ENCODE data around the gene ARHGEF7.

ARHGEF7 gene

DNA sequence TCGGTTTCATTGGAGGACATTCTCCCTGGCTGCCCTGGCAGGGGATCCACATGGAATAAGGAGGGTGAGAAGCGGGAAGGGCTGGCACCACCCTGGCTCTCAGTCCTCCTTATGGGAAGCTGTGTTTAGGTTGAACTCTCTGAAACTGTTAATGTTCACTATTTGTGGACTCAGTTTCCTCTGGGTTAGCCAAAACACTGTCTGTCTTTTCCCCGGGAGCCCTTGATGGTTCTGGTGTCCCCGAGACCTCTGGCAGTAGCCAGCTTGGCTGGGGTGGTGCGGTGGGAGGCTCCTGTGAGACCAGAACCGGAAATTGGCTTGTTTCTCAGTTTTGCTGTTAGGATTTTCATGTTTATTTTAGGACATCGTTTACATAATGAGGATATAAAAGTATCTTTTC, 157.0 kb downstream of the ARHGEF7 start:
- DNase-seq (ENCODE audit: low read depth in 2 of 3, low spot score in 1 of 3) = no peak

DNA sequence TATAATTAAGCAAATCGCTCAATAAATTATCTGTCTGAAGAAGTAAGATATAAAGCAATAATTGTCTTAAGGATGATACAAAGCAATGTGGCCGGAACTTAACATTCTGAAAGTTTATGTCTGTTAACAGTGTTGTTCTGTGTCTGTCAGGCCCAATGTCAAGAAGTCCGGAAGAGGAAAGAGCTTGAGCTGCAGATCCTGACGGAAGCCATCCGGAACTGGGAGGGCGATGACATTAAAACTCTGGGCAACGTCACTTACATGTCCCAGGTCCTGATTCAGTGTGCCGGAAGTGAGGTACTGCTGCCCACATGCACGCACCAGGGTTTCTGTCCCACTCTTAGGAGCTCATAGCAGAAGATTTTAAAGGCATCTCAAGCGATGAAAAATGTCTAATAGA, 160.3 kb downstream of the ARHGEF7 start:
- DNase-seq (ENCODE audit: low read depth in 2 of 3, low spot score in 1 of 3) = no peak

DNA sequence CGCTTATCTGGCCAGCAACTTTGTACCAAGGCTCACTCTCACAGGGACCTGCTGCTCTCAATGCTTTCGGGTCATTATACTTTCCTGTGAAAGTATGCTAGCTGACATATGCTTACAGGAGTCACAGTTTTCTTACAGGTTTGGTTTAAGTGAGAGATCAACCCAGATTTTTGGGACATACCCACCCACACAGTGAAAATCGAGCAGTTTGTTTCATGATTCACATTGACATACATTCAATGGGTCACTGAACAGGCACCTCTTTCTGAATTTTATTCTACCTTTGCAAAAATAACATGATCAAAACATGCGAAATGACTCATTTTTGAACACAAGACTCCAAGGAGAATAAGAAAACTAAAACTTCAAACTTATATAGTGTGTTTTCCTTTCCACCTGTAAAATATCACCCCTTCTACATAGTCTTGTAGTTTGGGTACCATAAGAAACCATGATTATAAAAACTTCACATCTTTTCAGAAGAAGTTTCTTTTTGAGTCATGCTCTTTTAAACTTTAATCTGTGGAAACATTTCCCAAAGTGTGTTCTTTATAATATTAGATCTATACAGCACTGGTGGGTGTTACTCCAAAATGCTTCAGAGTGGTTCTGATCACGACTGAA, 161.0 kb downstream of the ARHGEF7 start:
- no peak for DNase-seq (ENCODE audit: low read depth in 2 of 3, low spot score in 1 of 3)

DNA sequence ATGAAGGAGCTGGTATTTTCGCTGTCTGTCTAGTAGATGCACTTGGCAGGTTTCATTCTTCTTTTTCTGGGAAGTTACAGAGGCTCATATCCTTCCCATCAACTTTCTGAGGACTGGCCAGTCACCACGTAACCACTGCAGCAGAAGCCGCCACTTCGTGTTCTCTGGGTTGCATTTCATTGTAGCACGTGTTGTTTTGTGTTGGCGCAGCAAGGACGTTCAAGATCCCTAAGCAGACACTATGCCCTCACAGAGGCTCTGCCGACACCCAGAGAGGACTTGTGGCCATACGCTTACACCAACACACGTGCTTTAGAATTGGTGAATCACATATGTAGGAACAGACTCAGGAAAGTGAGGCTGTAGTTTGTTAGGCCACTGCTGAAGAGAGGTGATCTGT, 163.1 kb downstream of the ARHGEF7 start:
- DNase-seq (ENCODE audit: low read depth in 2 of 3, low spot score in 1 of 3) = no peak

DNA sequence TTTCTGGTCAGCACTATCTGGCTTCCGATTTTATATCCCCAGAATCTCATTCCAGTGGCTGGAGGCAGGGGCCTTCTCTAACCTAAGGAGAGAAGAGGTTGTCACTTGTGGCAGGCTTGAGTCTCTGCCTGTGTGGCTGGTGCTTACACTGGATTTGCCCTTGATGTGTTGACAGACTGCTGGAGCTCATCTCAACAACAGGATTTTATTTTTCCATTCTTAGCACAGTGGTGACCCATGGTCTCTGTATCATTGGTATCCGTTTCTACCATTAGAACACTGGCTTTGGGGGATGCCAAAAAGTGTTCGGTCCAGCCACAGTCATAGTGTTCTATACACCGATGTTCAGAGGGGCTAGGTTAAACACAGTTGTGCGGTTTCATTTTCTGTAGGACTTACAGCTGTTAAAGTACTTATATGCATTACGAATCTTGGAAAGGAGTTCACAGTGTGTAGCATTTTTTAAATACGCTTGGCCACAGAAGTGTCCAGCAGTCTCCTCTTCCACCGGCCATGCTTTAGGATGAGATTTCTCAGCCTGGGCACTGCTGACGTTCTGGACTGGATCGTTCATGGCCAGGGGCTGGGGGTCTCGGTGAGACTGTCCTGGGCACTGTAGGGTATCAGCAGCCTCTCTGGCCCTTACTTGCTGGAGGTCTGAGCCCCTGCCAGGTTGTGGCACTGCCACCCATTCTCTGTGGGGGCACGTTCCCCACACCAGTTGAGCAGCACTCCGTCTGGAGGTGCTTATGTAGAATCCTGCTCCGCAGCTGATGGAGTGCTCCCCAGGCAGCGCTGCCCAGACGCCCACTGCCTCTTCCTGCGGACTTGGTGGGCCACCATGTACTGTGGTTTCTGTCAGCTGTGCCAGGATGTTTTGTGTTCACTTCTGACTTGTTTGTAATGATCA, 163.9 kb downstream of the ARHGEF7 start:
- DNase-seq (ENCODE audit: low read depth in 2 of 3, low spot score in 1 of 3) = no peak

DNA sequence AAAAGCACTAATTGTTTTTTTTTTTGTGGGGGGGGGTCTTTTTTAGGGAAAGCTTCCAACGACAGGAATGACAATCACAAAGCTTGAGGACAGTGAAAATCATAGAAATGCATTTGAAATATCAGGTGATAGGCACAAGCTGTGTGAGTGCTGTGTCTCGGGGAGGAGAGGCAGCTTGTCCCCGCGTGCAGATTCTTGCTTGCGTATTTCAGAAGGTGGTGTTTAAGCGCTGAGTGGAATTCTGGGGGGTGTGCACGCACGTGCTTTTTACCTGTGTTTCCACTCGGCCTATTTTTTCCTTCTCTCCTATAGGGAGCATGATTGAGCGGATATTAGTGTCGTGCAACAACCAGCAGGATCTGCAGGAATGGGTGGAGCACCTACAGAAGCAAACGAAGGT, 165.1 kb downstream of the ARHGEF7 start:
- DNase-seq (ENCODE audit: low read depth in 2 of 3, low spot score in 1 of 3) = no peak

DNA sequence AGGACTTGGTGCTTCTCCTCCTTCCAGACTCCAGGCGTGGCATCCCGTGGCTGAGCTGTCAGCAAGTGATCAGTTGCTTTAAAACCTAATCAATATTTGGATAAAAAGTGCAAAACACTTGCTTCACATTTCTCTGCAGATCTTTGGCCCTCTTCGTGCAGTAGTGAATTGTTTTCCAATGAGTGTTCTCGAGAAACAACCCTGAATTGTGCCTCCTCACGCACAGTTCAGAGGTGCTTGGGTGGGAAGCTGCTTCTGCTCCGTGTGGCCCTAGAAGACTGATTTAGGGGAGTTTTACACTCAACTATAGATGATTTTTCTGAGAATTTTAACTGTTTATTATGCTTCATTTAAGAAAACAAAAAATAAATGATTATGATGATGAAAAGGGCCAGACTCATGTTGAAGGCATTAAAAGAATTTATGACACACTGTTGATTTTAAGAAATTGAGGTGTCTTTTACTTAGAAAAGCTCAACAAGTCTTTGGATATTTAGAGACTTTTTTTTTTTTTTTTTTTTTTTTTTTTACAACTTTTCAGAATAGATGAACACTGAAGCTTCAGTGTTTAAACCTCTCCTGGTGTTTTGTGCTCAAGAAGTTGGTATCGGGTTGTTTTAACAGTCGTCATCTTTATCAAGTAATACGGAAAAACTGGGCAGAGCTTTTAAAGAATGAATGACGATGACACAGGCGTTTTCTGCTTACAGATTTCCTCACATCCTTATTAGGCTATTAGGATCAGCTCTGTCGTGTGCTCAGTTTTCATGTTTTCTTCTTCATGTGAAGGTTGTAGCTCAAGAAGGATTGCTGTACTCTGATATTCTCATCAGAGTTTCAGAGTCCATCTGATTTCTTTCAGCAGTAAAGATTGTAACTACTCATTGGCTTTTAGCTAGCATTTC, 165.8 kb downstream of the ARHGEF7 start:
- DNase-seq (ENCODE audit: low read depth in 2 of 3, low spot score in 1 of 3) = no peak

DNA sequence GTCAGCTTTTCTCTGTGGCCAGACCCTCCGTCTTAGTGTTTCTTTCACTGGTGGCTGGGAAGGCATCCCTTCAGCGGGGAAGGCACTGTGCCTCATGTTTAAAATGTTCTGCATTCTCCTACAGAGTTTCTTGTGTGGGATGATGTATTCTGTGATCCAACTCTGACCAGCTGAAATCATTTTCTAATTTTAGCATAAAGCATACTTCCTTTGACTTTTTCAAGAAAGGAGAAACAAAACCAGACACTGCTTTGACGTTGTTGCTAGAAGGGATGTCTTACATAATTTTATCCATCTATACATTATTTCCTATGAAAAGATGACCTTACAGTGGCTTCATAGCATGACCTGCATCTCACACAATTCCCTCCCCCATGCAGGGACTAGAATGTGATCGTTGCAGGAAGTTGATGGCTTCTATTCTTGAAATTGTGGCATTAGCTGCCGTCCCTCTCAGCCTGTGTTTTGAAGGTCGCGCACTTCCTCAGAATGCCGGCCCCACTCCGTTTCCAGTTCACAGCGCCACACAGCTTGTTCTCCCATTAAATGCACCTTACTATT, 166.7 kb downstream of the ARHGEF7 start:
- no peak for DNase-seq (ENCODE audit: low read depth in 2 of 3, low spot score in 1 of 3)

DNA sequence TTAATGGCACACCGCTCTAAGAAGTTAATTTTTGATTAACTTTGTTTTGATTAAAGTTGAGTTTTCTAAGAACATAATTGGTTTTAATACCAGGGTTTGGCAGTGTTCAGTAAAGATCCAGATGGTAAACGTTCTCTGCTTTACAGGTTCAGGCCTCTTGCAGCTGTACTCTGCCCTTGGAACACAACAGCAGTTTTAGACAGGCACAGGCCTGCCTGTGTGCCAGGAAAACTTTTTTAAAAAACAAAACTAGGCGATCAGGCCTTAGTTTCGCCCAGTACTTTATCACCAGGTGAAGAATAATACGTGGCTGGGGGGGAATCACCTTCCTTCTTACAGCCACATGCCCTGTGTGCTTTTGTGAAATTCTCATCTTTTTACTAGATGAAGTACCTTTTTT, 167.3 kb downstream of the ARHGEF7 start:
- DNase-seq (ENCODE audit: low read depth in 2 of 3, low spot score in 1 of 3) = no peak

DNA sequence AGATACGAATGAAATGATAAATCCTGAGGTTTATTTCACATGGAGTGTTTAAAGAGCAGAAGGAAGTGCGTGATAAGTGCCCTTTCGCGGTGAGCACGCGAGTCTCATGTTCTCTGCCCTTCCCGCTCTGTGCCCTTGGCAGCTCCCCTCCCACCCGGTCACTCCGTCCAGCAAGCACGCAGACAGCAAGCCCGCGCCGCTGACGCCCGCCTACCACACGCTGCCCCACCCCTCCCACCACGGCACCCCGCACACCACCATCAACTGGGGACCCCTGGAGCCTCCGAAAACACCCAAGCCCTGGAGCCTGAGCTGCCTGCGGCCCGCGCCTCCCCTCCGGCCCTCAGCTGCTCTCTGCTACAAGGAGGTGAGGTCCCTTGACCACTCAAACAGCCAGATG, 167.9 kb downstream of the ARHGEF7 start:
- DNase-seq (ENCODE audit: low read depth in 2 of 3, low spot score in 1 of 3) = no peak

DNA sequence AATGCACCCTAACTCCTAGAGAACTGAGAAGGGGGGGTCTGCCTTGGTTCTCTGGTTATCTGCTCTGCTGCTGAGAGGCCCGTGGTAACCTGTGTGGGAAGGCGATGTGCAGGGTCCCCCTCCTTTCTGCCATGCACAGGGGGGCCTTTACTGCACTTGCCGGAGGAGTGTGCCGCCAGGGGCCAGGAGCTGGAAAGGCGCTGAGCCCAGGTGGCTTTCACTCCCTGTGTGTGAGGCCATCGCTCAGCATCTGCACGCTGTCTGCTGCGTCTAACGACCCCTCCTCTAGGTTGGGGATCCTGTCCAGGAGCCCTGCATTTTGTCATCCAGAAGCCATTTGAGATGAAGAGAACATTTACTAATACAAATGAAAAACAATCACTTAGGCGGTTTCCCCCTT, 168.3 kb downstream of the ARHGEF7 start:
- DNase-seq (ENCODE audit: low read depth in 2 of 3, low spot score in 1 of 3) = no peak

DNA sequence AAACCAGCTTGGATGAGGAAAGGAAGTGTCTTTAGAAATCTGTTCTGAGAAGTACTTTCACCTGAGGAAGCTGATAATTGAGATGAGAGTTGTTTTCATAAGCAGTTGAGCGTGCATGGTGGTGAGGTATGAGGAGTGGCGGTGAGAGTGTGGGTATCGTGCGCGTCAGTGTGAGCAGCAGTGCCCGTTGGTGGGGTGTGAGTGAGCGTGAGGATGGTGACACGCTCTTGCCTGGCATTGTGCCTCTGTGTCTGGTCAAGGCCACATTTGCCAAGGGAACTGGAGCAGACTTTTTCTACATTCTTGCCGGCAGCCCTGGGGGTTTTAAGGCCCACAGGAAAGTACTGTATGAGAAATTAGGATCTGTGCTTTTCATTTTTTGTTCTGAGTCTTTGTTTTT, 168.9 kb downstream of the ARHGEF7 start:
- no peak for DNase-seq (ENCODE audit: low read depth in 2 of 3, low spot score in 1 of 3)

DNA sequence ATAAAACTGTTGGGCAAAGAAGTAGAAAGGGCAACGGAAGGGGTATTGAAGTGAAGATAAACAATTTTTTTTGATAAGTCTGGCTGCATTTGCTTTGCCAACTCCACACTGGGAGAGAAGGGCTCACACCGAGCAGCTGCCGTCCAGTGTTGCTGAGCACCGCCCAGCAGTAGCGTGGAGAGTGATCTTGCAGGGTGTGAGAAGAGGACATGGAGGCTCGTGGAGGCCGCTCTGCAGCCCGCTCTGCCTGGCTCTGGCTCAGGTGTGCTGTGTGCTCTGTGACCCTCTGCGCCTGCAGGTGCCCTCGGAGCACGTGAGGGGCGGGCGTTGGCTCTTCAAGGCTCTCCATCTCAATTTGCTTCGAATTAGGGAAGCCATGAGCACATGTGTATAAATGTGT, 169.5 kb downstream of the ARHGEF7 start:
- no peak for DNase-seq (ENCODE audit: low read depth in 2 of 3, low spot score in 1 of 3)

DNA sequence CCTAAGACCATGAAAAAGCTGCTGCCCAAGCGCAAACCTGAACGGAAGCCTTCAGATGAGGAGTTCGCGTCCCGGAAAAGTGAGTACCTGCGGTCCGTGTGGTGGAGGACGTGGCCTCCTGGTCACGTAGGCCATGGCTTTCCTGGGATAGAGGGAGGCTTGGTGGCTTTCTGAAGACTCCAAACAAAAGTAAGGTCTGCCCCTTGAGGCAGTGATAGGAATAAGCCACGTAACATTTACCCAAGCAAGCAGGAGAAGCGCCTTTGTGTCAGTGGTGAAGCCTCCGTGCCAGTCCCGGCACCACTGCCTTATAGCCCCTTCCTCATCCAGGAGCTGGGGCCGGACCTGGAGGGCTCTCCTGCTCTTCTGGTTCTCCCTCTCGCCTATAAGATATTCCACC, 171.1 kb downstream of the ARHGEF7 start:
- no peak for DNase-seq (ENCODE audit: low read depth in 2 of 3, low spot score in 1 of 3)

DNA sequence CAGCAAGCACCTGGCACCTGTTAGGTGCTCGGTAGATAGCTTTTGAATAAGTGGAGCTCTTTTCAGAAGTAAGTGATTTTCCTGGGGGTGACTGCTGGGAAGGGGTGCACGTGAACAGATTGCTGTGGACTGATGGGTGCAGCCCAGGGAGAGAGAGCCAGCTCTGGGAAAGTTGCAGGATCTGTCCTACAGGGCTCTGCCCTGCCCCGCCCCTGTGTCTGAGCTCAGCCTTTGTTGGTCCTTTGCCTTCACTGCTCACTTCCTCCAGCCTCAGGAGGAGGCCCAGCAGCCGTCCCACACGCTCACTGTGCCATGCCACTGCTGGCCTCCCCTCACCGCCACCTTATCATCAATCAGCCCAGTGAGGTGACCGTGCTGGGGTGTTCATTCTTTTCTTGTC, 171.6 kb downstream of the ARHGEF7 start:
- DNase-seq (ENCODE audit: low read depth in 2 of 3, low spot score in 1 of 3) = no peak

DNA sequence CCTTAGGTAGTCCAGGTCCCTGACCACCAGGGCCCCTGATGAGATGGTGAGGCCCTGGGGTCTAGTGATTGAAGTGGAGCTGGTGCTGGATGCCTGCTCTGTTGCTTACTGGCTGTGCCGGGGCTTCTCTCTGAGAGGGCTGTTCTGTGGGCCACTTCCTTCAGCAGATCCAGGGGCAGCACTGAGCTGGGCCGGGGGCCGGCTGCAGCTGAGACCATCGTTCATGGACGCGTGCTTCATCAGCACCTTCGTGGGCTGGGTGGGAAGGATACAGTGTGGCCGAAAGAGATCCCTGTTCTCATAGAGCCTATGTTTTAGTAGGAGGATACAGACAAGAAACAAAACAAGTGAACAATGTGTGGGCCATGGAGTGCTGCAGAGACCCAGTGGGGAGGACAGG, 172.1 kb downstream of the ARHGEF7 start:
- no peak for DNase-seq (ENCODE audit: low read depth in 2 of 3, low spot score in 1 of 3)

DNA sequence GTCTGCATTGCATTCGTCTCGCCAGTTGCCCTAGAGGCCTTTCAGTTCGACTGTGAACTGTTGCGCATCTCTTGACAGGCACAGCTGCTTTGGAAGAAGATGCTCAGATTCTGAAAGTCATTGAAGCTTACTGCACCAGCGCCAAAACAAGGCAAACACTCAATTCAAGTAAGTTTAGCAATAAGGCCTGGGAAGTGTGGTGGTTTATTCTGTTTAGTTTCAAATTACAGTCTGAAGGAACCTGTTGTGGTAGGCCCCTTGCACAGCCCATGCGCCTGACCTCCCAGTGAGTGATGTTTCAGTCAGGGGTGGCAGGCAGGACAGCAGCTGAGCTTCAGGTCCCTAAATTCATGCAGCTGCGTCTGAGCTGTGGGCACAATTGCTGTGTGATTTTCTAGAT, 173.2 kb downstream of the ARHGEF7 start:
- DNase-seq (ENCODE audit: low read depth in 2 of 3, low spot score in 1 of 3) = no peak

DNA sequence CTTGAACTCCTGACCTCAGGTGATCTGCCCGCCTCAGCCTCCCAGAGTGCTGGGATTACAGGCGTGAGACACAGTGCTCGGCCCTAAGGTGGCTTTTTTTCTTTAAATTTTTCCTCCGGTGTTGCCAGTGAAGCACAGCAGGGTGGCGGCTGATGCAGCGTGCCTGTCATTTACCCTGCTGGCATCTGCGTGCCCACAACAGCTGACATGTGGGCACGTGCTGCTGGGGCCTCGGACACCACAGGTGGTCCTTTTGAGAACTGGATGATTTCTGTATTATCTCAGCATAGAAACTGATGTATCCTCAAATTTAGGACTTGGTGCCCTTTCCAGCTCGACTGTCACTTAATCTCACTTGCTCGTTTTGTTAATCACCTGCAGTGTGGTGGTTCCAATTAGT, 174.1 kb downstream of the ARHGEF7 start:
- no peak for DNase-seq (ENCODE audit: low read depth in 2 of 3, low spot score in 1 of 3)

DNA sequence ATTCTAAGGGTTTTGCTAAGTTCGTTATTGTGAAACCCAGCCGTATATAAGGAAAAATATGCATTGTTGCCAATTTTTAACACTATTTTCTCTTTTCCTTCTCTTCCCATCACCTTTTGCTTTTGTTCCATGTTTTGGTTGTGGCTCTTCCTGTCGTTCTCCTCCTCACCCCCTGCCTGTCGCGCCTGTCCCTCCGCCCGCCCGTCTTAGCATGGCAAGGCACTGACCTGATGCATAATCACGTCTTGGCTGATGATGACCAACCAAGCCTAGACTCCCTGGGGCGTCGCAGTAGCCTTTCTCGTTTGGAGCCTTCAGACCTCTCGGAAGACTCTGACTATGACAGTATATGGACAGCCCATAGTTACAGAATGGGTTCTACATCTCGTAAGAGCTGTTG, 176.8 kb downstream of the ARHGEF7 start:
- no peak for DNase-seq (ENCODE audit: low read depth in 2 of 3, low spot score in 1 of 3)

DNA sequence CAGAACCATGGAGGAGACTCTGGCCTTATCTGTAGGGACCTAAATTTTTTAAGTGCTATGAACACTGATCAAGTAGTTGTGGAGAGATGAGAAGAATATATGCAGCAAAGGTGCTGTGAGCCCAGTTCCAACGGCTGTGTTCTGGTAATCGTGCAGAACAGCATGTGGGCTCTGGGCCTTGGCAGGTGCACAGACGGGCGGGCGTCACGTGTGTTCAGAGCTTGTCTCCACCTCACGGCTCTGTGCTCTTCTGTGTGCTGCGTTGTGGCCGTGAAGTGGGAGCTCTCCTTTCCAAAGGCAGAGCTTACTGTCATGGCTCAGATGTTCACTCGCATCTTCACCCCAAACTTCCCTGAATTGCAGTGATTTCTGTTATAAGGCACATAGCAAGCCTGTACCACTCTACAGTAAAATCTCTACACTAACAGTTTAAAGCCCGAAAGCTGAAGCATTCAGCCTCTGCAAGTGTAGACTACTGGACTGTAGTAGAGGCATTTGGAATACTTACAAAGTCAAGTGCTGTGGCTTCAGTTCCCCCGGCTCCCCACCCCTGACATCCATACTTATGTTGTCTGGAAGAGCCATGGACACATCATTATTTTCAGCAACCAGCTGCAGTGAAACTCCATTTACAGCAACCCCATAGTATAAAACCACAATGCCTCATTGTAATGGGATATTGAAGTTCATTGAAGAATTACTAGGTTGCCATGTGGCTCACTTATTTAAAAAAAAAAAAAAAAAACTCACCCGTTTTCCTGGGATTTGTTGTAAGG, 177.8 kb downstream of the ARHGEF7 start:
- DNase-seq (ENCODE audit: low read depth in 2 of 3, low spot score in 1 of 3) = no peak

DNA sequence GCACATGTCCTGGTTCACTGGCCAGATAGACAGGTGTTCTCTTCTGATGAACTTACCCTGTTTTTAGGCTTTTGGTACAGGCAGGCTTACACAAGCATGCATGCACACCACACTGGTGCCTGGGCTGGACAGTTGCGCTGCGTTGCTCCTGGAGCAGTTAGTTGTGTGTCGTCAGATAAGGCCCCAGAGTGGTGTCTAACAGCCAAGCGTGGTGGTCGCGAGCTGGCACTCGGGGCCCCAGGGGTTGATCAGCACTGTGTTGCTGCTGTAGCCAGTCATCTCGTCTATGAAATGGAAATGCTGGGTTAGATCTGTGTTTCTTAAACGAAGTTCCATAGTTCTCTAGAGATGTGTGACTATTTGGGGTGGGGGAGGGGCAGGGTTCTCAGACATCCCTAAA, 180.8 kb downstream of the ARHGEF7 start:
- no peak for DNase-seq (ENCODE audit: low read depth in 2 of 3, low spot score in 1 of 3)
